Stimulated activated CD4-positive, alpha-beta T cell treated with anti-CD3 and anti-CD28 coated beads, Interleukin-12 subunit alpha, Interleukin-12 subunit beta, amount 100 ng/mL, for 24 hours (primary cell): ENCODE measurements around the gene SUN5.
"Not testable (repeated sequence)": the region's sequence is repeated elsewhere in the genome, so short reads cannot be mapped to it uniquely, and the experiment has no call there.

Source experiments
- DNase-seq, 2 experiments: peaks; one replicate each; pipeline ENCODE4 v3.0.0-alpha.2; 2020; ENCODE audit warnings: low read depth in 2 of 2

SUN5 gene

GRCh38 chr20:32965115-32965514, 39.1 kb downstream of the SUN5 start:
- DNase-seq = no peak

- DNase-seq = no peak
Observed at GRCh38 chr20:32964575-32964974, 39.7 kb downstream of the SUN5 start.

DNA sequence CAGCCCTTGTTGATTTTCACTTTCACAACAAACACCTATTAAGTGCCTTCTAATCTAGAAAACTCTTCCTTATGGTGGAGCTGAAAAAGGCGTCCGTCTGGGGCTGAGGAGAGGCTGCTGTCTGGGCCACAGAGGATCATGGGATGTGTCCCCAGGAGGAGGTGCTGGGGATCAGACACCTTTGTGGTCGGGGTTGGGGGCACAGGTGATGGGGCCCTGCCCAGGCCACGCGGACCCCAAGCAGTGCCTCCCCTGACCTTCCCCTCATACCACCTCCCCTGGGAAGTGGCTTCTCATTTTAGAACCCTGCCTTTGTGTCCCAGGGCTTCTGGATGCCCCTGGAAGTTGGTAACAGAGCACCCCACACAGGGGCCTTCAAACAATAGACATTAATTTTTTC, 41.1 kb downstream of the SUN5 start:
- no peak for DNase-seq

DNA sequence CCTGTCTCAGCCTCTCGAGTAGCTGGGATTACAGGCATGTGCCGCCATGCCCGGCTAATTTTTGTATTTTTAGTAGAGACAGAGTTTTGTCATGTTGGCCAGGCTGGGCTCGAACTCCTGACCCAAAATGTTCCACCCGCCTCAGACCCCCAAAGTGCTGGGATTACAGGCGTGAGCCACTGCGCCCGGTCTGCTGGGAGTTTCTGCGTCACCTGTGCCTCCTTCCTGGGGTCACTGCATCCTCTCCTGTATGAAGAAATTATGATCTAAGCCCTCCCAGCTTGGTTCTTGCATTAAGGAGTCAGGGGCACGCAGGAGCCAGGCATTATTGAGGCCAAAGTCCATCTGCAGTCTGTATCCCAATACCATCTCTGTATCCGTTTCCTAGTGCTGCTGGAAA, 41.6 kb downstream of the SUN5 start:
- not testable (repeated sequence) for DNase-seq

GRCh38 chr20:32962053-32962452, 42.2 kb downstream of the SUN5 start:
- DNase-seq = no peak

DNA sequence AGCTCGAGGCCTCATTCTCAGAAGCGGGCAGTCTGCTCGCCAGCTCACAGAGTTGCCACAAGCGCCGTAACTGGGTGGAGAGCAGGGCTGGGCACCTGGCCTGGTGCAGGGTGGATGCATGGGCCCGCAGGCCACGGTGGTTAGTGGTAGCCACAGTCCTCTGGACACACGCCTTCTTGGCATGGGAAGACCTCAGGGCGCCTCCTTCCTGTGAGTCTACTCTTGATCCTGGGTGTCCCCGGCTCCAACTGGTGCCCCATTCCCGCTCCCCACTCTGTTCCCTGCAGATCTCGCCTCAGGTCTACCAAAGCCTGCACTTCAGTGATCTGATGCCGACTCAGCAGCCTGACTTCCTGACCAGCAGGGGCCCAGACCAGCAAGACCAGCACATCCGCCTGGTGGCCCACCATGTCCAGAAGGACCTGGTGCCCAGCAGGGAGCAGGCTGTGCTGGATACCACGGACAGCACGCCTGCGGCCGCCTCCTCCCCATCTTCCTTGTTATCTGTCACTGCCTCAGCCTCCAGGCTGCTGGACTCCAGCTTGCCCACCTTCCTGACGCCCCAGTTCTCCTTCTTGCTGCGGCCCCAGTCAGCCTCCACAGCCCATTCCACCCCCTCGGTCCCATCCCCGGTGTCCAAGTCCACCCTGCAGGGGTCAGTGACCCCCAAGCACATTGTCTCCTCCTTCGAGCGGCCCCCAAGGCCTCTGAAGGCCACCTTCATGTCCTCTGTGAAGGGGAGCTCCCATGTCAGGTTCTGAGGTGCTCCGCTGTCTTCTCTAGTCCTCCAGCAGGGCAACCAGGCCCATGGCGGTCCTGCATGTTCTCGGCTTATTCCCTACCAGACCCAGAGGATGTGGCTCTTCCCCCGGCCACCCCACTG, 43.1 kb downstream of the SUN5 start:
- no peak for DNase-seq

GRCh38 chr20:32960222-32960518, 44.1 kb downstream of the SUN5 start:
- DNase-seq = no peak

GRCh38 chr20:32959351-32960221, 44.6 kb downstream of the SUN5 start:
- DNase-seq = no peak

DNA sequence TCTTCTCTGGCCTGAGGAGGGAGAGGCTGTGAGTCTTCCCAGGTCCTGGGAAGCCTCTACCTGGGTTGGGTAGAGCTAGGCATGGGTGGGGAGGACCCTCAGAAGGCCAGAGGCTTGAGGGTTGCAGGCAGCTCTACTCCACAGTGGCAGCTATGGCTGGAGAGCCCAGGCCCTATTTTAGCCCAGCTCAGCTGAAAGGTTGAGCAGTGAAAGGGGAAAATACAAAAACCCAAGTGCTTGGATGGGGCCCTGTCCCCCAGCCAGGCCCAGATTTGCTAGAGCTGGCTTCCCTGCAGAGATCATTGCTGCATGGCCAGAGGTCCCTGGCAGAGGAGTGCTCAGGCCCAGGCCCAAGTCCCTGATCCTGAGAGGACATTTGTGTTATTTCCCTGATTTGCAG, 45.7 kb downstream of the SUN5 start:
- DNase-seq = no peak

- no peak for DNase-seq
Observed at GRCh38 chr20:32957459-32957858, 46.8 kb downstream of the SUN5 start.

DNA sequence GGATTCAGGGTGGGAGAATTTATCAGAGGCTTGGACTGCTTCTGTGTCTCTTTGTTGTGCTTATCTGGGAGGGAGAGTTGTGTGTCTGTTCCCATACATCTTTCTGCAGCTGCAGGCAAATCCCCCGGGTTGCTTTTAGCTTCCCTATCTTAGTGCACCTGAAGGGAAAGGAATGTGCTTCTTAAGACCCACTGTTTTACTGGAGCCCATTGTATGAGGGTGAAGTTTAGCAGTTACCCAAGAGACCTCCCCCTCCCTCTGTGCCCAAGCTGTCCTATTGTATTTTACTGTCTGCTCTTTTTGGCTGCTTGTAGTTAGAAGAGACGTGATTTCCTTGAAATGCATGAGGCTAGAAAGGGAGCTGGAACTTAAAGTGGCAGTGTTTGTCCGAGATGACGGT, 53.7 kb downstream of the SUN5 start:
- not testable (repeated sequence) for DNase-seq

DNA sequence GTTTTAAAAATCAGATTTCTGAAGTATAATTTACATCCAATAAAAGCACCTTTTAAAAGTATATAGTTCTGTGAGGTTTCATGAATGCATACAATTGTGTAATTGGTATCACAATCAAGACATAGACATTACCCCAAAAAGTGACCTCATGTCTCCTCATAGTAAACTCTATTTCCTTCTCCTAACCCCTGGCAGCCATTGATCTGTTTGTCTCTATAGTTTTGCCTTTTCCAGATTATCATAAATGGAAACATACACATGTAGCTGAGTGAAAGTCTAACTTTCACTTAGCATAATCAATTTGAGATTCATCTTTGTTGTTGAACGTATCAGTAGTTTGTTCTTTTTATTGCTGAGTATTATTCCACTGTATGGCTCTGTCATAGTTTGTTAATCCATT, 57.6 kb downstream of the SUN5 start:
- no peak for DNase-seq

DNA sequence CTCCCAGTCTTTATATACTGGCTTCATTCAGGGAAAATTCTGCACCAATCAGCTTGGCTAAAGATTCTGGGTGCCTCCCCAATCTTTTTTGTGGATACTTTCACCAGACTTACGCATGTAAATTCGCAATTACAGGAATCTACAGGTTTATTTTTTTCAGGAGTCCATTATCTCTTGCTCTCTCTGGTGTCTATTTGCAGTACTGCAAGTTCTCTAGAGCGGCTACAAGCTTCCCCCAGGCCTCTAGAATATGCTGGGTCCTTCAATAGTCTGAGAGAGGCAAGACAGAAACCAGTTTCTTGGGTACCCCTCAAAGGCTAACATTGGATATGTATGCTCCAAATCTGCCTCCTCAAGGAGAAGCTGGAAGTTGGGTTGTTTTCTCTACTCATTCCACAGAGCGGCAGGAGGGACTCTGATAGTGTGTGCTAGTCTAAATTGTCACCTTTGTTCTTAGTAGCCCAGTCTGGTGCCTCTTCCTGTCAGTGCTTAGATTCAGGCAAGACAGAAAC, 58.5 kb downstream of the SUN5 start:
- no peak for DNase-seq

DNA sequence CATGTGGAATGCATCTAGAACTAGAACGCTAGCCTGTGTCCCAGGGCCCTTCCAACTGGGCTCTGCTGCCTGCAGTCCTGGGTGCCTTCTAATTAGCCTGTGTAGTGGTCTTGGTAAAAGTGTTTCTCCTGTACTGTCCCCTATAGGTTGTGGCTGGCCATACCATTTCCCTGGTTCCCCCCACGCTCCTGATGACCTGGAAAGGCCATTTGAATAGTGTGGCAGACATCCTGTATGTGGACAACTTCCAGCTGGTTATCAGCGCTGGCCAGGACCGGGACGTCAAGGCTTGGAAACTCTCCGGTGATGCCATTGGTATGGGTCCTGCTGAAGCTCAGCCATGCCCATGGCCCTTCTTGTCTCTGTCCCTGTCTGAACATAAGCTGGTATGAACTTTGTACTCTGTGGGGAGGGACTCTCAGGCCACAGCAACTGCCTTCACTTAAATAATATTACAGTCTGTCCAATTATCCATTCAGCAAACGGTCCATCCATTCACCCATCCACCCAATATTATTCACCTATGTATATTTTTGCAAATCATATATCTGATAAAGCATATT, 60.7 kb downstream of the SUN5 start:
- DNase-seq = no peak

GRCh38 chr20:32941155-32941885, 62.9 kb downstream of the SUN5 start:
- DNase-seq = no peak

DNA sequence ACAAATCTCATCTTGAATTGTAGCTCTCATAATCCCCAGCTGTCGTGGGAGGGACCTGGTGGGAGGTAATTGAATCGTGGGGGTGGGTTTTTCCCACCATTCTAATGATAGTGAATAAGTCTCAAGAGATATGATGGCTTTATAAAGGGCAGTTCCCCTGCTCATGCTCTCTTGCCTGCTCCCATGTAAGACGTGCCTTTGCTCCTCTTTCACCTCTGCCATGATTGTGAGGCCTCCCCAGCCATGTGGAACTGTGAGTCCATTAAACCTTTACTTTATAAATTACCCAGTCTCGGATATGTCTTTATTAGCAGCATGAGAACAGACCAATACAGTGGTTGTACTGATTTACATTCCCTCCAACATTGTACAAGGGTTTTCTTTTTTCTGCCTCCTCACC, 69.7 kb downstream of the SUN5 start:
- no peak for DNase-seq
